D721Med (cell line): Measurements from ENCODE around the gene IFIH1.

Experiments
- DNase-seq: peaks from one replicate; pipeline ENCODE4 v3.0.0; 2011; ENCODE audit warnings: low spot score; ENCODE audit not compliant: insufficient read length
- FAIRE-seq: peaks from 2 replicates; lab custom pipeline; 2011; peaks lifted over from hg19 to GRCh38; lab: Jason Lieb, UNC
- TF ChIP-seq, protein P1 (sequence below): IDR thresholded peaks from 2 replicates; pipeline ENCODE4 v1.5.1; 2012; ENCODE audit warnings: mild to moderate bottlenecking, control low read depth; ENCODE audit not compliant: insufficient read depth; ENCODE audit errors: missing control alignments

Gene IFIH1

DNA sequence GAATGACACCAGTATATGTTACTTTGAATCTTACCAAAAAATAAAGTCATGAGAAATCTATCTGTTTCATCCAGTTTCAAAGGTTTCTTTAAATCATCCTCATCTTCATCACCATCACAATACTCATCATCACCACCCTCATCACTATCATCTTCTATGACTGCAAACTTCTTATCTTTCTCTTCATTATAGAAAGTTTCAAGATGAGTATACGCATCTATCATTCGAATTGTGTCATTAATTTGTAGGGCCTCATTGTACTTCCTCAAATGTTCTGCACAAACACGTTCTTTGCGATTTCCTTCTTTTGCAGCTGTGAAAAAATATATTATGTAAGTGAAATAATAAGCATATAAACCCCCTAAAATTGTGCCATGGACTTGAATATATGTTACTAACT, 41.1 kb downstream of the IFIH1 start:
- TF ChIP-seq, protein P1, sequence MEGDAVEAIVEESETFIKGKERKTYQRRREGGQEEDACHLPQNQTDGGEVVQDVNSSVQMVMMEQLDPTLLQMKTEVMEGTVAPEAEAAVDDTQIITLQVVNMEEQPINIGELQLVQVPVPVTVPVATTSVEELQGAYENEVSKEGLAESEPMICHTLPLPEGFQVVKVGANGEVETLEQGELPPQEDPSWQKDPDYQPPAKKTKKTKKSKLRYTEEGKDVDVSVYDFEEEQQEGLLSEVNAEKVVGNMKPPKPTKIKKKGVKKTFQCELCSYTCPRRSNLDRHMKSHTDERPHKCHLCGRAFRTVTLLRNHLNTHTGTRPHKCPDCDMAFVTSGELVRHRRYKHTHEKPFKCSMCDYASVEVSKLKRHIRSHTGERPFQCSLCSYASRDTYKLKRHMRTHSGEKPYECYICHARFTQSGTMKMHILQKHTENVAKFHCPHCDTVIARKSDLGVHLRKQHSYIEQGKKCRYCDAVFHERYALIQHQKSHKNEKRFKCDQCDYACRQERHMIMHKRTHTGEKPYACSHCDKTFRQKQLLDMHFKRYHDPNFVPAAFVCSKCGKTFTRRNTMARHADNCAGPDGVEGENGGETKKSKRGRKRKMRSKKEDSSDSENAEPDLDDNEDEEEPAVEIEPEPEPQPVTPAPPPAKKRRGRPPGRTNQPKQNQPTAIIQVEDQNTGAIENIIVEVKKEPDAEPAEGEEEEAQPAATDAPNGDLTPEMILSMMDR = no peak
- FAIRE-seq (no peak), DNase-seq (no peak)

DNA sequence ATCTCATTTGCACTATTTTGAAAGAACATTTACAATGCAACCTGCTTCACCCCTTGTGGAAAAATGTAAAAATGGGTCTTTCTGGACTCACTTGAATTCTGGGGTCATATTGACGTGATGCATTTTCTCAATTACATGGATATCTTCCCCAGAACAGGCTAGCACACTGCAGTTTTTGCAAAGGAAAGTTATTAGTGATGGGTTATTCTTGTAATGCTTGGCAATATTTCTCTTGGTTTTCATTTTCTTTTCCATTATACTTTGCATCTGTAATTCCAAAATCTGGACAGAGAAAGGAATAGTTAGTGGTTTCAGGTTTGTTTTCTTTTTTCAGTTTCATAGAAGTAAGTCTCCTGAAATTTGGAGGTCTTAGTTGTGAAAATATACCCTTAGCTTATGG, 50.5 kb downstream of the IFIH1 start:
- no peak for FAIRE-seq
- TF ChIP-seq, protein P1 = no peak

DNA sequence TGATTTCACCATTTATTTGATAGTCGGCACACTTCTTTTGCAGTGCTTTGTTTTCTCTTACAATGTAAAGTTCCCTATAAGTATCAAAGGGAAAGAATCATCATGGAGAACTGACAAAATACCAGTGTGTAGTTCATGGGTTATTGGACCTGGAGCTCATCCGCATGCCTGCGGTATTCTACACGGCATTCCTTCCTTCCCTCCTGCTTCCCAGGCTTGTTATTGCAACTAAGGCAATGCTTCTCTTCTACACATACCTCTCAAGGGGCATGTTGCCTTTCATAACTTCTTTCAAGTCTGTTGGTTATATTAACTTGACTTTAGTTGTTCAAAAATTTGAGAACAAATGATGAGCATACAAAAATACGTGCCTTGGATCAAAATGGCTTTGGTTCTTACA, 51.0 kb downstream of the IFIH1 start:
- DNase-seq = no peak
- no peak for FAIRE-seq
- TF ChIP-seq, protein P1 = no peak

More for the DNA sequence above, 50.5 kb downstream of the IFIH1 start:
- no peak for DNase-seq

DNA sequence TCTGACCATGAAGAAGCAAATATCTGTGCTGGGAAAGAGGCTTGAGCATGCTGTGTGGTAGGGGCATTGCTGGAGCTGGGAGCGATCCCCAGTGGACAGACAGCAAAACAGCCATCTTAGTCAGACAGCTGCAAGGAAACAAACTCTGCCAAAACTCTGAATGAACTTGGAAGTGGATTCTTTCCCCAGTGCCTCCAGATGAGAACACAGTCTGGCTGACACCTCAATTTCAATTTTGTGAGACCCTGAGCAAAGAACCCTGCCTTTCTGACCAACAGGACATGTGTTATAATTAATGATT, 52.1 kb downstream of the IFIH1 start:
- no peak for DNase-seq
- FAIRE-seq = no peak
- TF ChIP-seq, protein P1 = no peak

DNA sequence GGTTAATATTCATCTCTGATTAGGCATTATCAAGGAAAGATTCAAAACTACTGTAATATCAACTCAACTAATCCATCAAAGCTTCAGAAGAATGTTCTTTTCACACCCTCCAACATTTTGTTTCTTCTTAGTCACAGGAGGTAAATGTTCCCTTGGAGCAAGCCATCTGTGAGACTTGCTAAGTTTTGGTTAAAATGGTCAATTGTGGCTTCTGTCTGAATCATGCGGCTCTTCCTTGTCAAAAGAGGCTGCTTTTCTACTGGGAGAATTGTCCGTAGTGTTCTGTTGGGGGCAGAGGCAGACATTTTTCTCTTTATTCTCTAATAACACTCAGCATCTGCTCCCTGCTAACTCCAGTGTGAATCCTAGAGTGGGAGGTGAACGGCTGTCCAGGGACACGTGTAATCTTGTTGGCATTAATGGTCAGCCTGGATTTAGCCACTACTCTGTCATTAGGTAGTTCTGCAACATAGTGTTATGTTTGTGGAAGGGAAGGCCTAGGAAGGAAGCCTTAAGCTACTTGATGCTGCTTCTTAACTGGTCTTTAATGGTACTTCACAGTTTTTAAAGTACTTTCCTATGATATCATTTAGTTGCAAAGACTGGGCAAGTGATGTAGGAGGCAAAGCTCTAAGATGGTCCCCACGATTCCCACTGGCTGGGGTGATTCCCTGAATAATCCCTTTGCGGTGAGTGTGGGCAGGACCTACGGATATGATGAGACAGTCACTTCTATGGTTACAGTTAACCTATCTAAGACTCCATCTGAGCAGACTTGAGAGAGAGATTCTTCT, 52.6 kb downstream of the IFIH1 start:
- TF ChIP-seq, protein P1 = no peak
- FAIRE-seq (no peak), DNase-seq (no peak)

DNA sequence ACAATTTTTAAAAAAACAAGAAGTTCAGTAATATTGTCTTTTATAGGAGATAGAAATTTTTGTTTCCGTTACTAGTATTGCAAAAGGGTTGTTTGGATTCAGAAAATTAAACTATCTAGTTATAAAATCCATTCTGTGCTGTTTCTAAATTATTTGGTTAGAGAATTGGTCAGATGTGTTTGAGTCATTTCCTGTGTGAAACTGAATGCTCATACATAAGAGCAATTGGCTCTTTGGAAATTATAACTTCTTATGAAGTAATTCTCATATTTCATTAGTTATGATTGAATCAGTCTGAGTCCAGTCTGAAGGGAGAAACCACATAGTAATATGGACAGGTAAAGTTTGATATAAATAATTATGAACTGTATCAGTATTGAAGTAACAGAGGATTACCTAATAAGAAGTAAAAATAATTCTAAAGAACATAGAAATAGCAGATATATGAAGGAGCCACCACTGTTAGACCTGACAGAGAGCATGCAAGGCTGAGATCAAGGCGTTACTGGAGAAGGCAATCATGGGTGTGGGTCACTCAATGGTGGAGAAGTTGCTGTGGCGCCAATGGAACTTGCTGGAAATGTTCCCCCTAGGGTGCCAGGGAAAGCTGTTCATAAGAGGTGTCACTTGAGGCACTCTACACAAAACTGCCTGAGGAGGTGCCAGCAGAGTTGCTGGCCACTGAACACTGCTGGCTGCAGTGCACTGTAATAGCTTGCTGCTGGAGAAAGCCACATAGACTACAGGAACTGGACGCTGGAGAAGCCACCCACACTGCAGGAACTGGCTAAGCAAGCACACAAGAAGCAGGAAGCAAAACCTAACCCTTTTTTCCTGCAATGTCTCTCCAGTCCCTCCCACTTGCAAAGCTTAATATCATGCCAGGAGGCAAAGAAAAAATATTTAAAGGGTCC, 57.2 kb downstream of the IFIH1 start:
- FAIRE-seq (no peak), DNase-seq (no peak)
- TF ChIP-seq, protein P1 = no peak

DNA sequence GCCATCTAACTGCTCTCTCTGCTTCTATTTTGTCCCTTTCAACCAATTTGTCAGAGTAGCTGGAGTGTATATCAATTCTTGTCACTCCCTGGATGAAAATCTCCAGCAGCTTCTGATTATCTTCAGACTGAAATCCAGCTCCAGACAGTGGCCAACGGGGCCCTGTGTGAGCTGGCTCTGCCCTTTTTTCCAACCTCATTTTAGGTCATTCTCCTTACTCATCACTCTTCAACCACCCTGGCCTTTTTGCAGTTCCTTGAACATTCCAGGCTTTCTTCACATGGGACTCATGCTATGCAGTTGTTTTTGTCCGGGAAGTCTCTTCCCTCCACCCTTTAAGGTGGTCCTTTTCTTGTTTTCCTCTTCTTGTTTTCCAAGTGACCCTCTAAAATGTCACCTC, 59.8 kb downstream of the IFIH1 start:
- FAIRE-seq = no peak
- DNase-seq = no peak

More for the DNA sequence above, 59.8 kb downstream of the IFIH1 start:
- TF ChIP-seq, protein P1 = no peak
